Liver (tissue), 3 donors: ENCODE results near the gene TRIM26.

Experiments used
- RAD21 ChIP-seq, 2 donors: IDR thresholded peaks; 2 replicates each; pipeline ENCODE4 v1.6.1; 2016; ENCODE audit warnings: antibody characterized with exemption in 2 of 2, mild to moderate bottlenecking in 2 of 2
- TF ChIP-seq, protein P1 (sequence below): fragments of 150-350 bp; IDR thresholded peaks from 2 replicates; pipeline ENCODE4 v1.5.1; 2017; ENCODE audit warnings: improper control_type of control experiment, low read depth, low read length; ENCODE audit not compliant: missing input control
- TF ChIP-seq, protein P2 (sequence below): IDR thresholded peaks from 2 replicates; pipeline ENCODE4 v1.6.1; 2016; ENCODE audit warnings: antibody characterized with exemption
- TF ChIP-seq, protein P3 (sequence below): IDR thresholded peaks from 2 replicates; pipeline ENCODE4 v1.6.1; 2016; ENCODE audit warnings: antibody characterized with exemption
- TF ChIP-seq, protein P4 (sequence below): IDR thresholded peaks from 2 replicates; pipeline ENCODE4 v1.6.1; 2016; ENCODE audit warnings: antibody characterized with exemption, mild to moderate bottlenecking
- donor health status: healthy.
- donor health status: healthy.

DNA sequence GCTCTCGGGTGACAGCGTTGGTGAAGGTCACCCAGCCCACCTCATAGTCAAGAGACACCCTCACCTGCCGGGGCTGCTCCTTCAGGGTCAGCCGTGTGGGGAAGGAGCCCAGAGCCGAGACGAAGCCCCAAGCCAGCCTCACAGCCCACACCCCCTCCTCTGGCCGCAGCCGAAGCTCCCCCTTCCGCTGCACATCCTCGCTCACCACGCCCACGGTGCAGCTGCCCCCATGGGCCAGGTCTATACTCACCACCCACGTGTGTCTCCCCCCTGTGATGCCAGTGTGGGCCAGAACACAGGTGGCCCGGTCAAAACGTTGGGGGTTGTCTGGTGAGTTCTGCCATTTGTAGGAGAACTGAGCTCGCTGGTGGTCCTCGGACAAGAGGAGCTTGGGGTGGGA is 59.1 kb downstream of the TRIM26 start:
- TF ChIP-seq, protein P1, sequence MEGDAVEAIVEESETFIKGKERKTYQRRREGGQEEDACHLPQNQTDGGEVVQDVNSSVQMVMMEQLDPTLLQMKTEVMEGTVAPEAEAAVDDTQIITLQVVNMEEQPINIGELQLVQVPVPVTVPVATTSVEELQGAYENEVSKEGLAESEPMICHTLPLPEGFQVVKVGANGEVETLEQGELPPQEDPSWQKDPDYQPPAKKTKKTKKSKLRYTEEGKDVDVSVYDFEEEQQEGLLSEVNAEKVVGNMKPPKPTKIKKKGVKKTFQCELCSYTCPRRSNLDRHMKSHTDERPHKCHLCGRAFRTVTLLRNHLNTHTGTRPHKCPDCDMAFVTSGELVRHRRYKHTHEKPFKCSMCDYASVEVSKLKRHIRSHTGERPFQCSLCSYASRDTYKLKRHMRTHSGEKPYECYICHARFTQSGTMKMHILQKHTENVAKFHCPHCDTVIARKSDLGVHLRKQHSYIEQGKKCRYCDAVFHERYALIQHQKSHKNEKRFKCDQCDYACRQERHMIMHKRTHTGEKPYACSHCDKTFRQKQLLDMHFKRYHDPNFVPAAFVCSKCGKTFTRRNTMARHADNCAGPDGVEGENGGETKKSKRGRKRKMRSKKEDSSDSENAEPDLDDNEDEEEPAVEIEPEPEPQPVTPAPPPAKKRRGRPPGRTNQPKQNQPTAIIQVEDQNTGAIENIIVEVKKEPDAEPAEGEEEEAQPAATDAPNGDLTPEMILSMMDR, result no peak
- TF ChIP-seq, protein P2, sequence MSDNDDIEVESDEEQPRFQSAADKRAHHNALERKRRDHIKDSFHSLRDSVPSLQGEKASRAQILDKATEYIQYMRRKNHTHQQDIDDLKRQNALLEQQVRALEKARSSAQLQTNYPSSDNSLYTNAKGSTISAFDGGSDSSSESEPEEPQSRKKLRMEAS, result no peak
- TF ChIP-seq, protein P3, sequence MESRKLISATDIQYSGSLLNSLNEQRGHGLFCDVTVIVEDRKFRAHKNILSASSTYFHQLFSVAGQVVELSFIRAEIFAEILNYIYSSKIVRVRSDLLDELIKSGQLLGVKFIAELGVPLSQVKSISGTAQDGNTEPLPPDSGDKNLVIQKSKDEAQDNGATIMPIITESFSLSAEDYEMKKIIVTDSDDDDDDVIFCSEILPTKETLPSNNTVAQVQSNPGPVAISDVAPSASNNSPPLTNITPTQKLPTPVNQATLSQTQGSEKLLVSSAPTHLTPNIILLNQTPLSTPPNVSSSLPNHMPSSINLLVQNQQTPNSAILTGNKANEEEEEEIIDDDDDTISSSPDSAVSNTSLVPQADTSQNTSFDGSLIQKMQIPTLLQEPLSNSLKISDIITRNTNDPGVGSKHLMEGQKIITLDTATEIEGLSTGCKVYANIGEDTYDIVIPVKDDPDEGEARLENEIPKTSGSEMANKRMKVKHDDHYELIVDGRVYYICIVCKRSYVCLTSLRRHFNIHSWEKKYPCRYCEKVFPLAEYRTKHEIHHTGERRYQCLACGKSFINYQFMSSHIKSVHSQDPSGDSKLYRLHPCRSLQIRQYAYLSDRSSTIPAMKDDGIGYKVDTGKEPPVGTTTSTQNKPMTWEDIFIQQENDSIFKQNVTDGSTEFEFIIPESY, result no peak
- no peak for TF ChIP-seq RAD21 (IDR thresholded peaks at IDR 0.05)
- TF ChIP-seq, protein P4, sequence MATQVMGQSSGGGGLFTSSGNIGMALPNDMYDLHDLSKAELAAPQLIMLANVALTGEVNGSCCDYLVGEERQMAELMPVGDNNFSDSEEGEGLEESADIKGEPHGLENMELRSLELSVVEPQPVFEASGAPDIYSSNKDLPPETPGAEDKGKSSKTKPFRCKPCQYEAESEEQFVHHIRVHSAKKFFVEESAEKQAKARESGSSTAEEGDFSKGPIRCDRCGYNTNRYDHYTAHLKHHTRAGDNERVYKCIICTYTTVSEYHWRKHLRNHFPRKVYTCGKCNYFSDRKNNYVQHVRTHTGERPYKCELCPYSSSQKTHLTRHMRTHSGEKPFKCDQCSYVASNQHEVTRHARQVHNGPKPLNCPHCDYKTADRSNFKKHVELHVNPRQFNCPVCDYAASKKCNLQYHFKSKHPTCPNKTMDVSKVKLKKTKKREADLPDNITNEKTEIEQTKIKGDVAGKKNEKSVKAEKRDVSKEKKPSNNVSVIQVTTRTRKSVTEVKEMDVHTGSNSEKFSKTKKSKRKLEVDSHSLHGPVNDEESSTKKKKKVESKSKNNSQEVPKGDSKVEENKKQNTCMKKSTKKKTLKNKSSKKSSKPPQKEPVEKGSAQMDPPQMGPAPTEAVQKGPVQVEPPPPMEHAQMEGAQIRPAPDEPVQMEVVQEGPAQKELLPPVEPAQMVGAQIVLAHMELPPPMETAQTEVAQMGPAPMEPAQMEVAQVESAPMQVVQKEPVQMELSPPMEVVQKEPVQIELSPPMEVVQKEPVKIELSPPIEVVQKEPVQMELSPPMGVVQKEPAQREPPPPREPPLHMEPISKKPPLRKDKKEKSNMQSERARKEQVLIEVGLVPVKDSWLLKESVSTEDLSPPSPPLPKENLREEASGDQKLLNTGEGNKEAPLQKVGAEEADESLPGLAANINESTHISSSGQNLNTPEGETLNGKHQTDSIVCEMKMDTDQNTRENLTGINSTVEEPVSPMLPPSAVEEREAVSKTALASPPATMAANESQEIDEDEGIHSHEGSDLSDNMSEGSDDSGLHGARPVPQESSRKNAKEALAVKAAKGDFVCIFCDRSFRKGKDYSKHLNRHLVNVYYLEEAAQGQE, result no peak
